ENCODE measurements around the gene IL1R1. TPM values are rescaled to one million over a fixed set of nuclear protein-coding genes. Genes with fewer than 3 reads are reported as not detected.

Gene IL1R1
- total RNA-seq, 2 experiments from 2014 or later = not detected

GRCh38 chr2:102176172-102176571 lies 33.6 kb downstream of the IL1R1 start:
- Histone ChIP-seq H3K79me2 (ENCODE audit: insufficient read depth, low read depth, low read length) (no peaks in the 10 kb centered on the region), H3K9me3 (ENCODE audit: low read length) (no peaks in the 10 kb centered on the region), H3K9me2 (ENCODE audit: insufficient read depth, low read length) (no peaks in the 10 kb centered on the region), H4K20me1 (ENCODE audit: insufficient read depth, low read length) (no peaks in the 10 kb centered on the region), H3K4me2 (ENCODE audit: low read length) (no peak overlapping the region), H3K27ac (ENCODE audit: low read depth, low read length, poor library complexity, severe bottlenecking) (no peak overlapping the region), H3K4me3 (ENCODE audit: low read depth, low read length, poor library complexity, severe bottlenecking) (no peak overlapping the region), H2AFZ (ENCODE audit: low read length) (no peak overlapping the region), H3K36me3 (ENCODE audit: insufficient read depth, low read length) (no peaks in the 10 kb centered on the region), H3K4me1 (ENCODE audit: insufficient read depth, low read length, poor library complexity, severe bottlenecking) (no peaks in the 10 kb centered on the region)
- DNase-seq (ENCODE audit: low spot score) = no peak
- no TSS peak for BruUV-seq (replicated peaks)
- TF ChIP-seq EZH2phosphoT487 (IDR thresholded peaks at IDR 0.05; ENCODE audit: borderline replicate concordance, low read depth, low read length) (no peak), CTCF (conservative IDR thresholded peaks at IDR 0.05; ENCODE audit: low read length) (no peak)
- CTCF ChIA-PET (ENCODE audit: unreplicated experiment) = no interaction called here
- POLR2A ChIA-PET = no interaction called here
- intact Hi-C loops (cut with micrococcal nuclease; ENCODE audit: unreplicated experiment) = no loop called here

DNA sequence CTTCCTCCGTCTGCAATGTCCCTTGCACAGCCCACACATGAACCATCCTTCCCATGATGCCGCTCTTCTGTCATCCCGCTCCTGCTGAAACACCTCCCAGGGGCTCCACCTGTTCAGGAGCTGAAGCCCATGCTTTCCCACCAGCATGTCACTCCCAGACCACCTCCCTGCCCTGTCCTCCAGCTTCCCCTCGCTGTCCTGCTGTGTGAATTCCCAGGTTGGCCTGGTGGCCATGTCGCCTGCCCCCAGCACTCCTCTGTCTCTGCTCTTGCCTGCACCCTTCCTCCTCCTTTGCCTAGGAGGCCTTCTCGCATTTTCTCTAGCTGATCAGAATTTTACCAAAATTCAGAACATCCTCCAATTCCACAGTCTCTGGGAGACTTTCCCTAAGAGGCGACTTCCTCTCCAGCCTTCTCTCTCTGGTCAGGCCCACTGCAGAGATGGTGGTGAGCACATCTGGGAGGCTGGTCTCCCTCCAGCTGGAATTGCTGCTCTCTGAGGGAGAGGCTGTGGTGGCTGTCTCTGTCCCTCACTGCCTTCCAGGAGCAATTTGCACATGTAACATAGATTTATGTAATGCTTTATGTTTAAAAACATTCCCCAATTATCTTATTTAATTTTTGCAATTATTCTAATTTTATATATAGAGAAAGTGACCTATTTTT lies 35.4 kb downstream of the IL1R1 start:
- ChIA-PET POLR2A (no interaction called here), CTCF (ENCODE audit: unreplicated experiment) (no interaction called here)
- no peaks in the 10 kb centered on the region for H4K20me1 ChIP-seq (ENCODE audit: insufficient read depth, low read length)
- H3K36me3 ChIP-seq (ENCODE audit: insufficient read depth, low read length) = no peaks in the 10 kb centered on the region
- H3K4me1 ChIP-seq (ENCODE audit: insufficient read depth, low read length, poor library complexity, severe bottlenecking) = no peaks in the 10 kb centered on the region
- H3K9me2 ChIP-seq (ENCODE audit: insufficient read depth, low read length) = no peaks in the 10 kb centered on the region
- H3K9me3 ChIP-seq (ENCODE audit: low read length) = no peaks in the 10 kb centered on the region
- H3K4me3 ChIP-seq (ENCODE audit: low read depth, low read length, poor library complexity, severe bottlenecking) = no peak overlapping the region
- no peak overlapping the region for H2AFZ ChIP-seq (ENCODE audit: low read length)
- no peak for TF ChIP-seq CTCF (conservative IDR thresholded peaks at IDR 0.05; ENCODE audit: low read length)
- no peak for TF ChIP-seq EZH2phosphoT487 (IDR thresholded peaks at IDR 0.05; ENCODE audit: borderline replicate concordance, low read depth, low read length)
- no TSS peak for BruUV-seq (replicated peaks)
- no peaks in the 10 kb centered on the region for H3K79me2 ChIP-seq (ENCODE audit: insufficient read depth, low read depth, low read length)
- no peak overlapping the region for H3K27ac ChIP-seq (ENCODE audit: low read depth, low read length, poor library complexity, severe bottlenecking)
- intact Hi-C loops (cut with micrococcal nuclease; ENCODE audit: unreplicated experiment) = no loop called here
- DNase-seq (ENCODE audit: low spot score) = no peak
- H3K4me2 ChIP-seq (ENCODE audit: low read length) = no peak overlapping the region

DNA sequence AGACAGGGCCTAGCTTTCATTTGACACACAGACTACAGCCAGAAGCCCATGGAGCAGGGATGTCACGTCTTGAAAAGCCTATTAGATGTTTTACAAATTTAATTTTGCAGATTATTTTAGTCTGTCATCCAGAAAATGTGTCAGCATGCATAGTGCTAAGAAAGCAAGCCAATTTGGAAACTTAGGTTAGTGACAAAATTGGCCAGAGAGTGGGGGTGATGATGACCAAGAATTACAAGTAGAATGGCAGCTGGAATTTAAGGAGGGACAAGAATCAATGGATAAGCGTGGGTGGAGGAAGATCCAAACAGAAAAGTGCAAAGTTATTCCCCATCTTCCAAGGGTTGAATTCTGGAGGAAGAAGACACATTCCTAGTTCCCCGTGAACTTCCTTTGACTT lies 36.5 kb downstream of the IL1R1 start:
- no TSS peak for BruUV-seq (replicated peaks)
- no peaks in the 10 kb centered on the region for H3K9me3 ChIP-seq (ENCODE audit: low read length)
- H2AFZ ChIP-seq (ENCODE audit: low read length) = no peak overlapping the region
- no peaks in the 10 kb centered on the region for H4K20me1 ChIP-seq (ENCODE audit: insufficient read depth, low read length)
- no peak overlapping the region for H3K4me3 ChIP-seq (ENCODE audit: low read depth, low read length, poor library complexity, severe bottlenecking)
- ChIA-PET CTCF (ENCODE audit: unreplicated experiment) (no interaction called here), POLR2A (no interaction called here)
- intact Hi-C loops (cut with micrococcal nuclease; ENCODE audit: unreplicated experiment) = no loop called here
- no peak for TF ChIP-seq CTCF (conservative IDR thresholded peaks at IDR 0.05; ENCODE audit: low read length)
- TF ChIP-seq EZH2phosphoT487 (IDR thresholded peaks at IDR 0.05; ENCODE audit: borderline replicate concordance, low read depth, low read length) = no peak
- no peaks in the 10 kb centered on the region for H3K4me1 ChIP-seq (ENCODE audit: insufficient read depth, low read length, poor library complexity, severe bottlenecking)
- H3K36me3 ChIP-seq (ENCODE audit: insufficient read depth, low read length) = no peaks in the 10 kb centered on the region
- no peak overlapping the region for H3K27ac ChIP-seq (ENCODE audit: low read depth, low read length, poor library complexity, severe bottlenecking)
- no peak overlapping the region for H3K4me2 ChIP-seq (ENCODE audit: low read length)
- no peaks in the 10 kb centered on the region for H3K79me2 ChIP-seq (ENCODE audit: insufficient read depth, low read depth, low read length)
- H3K9me2 ChIP-seq (ENCODE audit: insufficient read depth, low read length) = no peaks in the 10 kb centered on the region
- DNase-seq (ENCODE audit: low spot score) = no peak

Data from OCI-LY7 (cell line).